PC-3 (cell line): ENCODE data around the gene NBDY. TPM values are rescaled to one million over a fixed set of nuclear protein-coding genes. Genes with fewer than 3 reads are reported as not detected.

ENCODE experiments used
- ATAC-seq: fragments of 200-7000 bp; cut with Tn5 transposase; 2 replicates; pipeline ENCODE4 v1.9.1; 2020; ENCODE audit warnings: mild to moderate bottlenecking, moderate library complexity
- BruUV-seq: library from RNA; stranded (reverse); fragments of 400-500 nt; replicated peaks from 2 replicates; lab custom pipeline; 2021; lab: Mats Ljungman, UMichigan
- CTCF ChIA-PET: fragments of 300-600 bp; sonication (Branson Sonifier 250); formaldehyde crosslinking; loops from one replicate; lab custom pipeline; 2022; ENCODE audit warnings: antibody characterized with exemption; lab: Charles Lee
- POLR2A ChIA-PET: fragments of 300-600 bp; sonication (Branson Sonifier 250); formaldehyde crosslinking; loops from one replicate; lab custom pipeline; 2022; ENCODE audit warnings: antibody characterized with exemption; ENCODE audit not compliant: unreplicated experiment; lab: Charles Lee
- DNase-seq: peaks from one replicate; pipeline ENCODE4 v3.0.0-alpha.2; 2015
- H2AFZ ChIP-seq: fragments of 300-600 bp; sonication (generic); 2 replicates; pipeline ENCODE4 v1.6.0; 2016; ENCODE audit warnings: antibody characterized with exemption, low read length
- H3F3A ChIP-seq: fragments of 300-600 bp; sonication (generic); one replicate; pipeline ENCODE4 v1.6.0; 2017; ENCODE audit warnings: antibody characterized with exemption, low read length, control low read depth, mild to moderate bottlenecking; ENCODE audit not compliant: unreplicated experiment
- H3K27ac ChIP-seq: fragments of 300-600 bp; sonication (generic); 2 replicates; pipeline ENCODE4 v1.5.1; 2016; ENCODE audit warnings: mild to moderate bottlenecking, low read length
- H3K27me3 ChIP-seq: fragments of 300-600 bp; sonication (generic); 2 replicates; pipeline ENCODE4 v1.6.1; 2016; ENCODE audit warnings: low read length, mixed read lengths
- H3K36me3 ChIP-seq: fragments of 300-600 bp; sonication (generic); 2 replicates; pipeline ENCODE4 v1.6.1; 2016; ENCODE audit warnings: low read depth, mixed run types, low read length, mixed read lengths
- H3K4me1 ChIP-seq: fragments of 300-600 bp; sonication (generic); 2 replicates; pipeline ENCODE4 v1.5.1; 2016; ENCODE audit warnings: low read length; ENCODE audit not compliant: insufficient read depth
- H3K4me2 ChIP-seq: fragments of 300-600 bp; sonication (generic); 2 replicates; pipeline ENCODE4 v1.6.0; 2016; ENCODE audit warnings: low read length
- H3K4me3 ChIP-seq: fragments of 300-600 bp; sonication (generic); 2 replicates; pipeline ENCODE4 v1.5.1; 2016; ENCODE audit warnings: mild to moderate bottlenecking, low read length, mixed read lengths
- H3K79me2 ChIP-seq: fragments of 300-600 bp; sonication (generic); 2 replicates; pipeline ENCODE4 v1.6.1; 2017; ENCODE audit warnings: low read length, mixed read lengths
- H3K9ac ChIP-seq: fragments of 300-600 bp; sonication (generic); 2 replicates; pipeline ENCODE4 v1.6.0; 2016; ENCODE audit warnings: mild to moderate bottlenecking, low read length
- H3K9me2 ChIP-seq: fragments of 300-600 bp; sonication (generic); replicated peaks from 2 replicates; pipeline ENCODE4 v1.6.1; 2016; ENCODE audit warnings: mixed run types, low read length, mixed read lengths
- H3K9me3 ChIP-seq: fragments of 300-600 bp; sonication (generic); 2 replicates; pipeline ENCODE4 v1.6.1; 2016; ENCODE audit warnings: low read length, mixed read lengths
- H4K20me1 ChIP-seq: fragments of 300-600 bp; sonication (generic); 2 replicates; pipeline ENCODE4 v1.6.1; 2016; ENCODE audit warnings: low read length, mixed read lengths
- CTCF ChIP-seq: fragments of 300-600 bp; sonication (generic); conservative IDR thresholded peaks from 2 replicates; pipeline ENCODE4 v1.5.1; 2017; ENCODE audit warnings: antibody characterized with exemption, low read depth, mild to moderate bottlenecking, low read length
- EZH2 ChIP-seq: fragments of 300-600 bp; sonication (generic); IDR thresholded peaks from one replicate; pipeline ENCODE4 v1.6.1; 2017; ENCODE audit warnings: antibody characterized with exemption, mild to moderate bottlenecking, low read length; ENCODE audit not compliant: unreplicated experiment
- EZH2phosphoT487 ChIP-seq: fragments of 300-600 bp; sonication (generic); IDR thresholded peaks from 2 replicates; pipeline ENCODE4 v1.6.1; 2018; ENCODE audit warnings: mild to moderate bottlenecking, antibody characterized with exemption, low read length, borderline replicate concordance
- intact Hi-C: fragments of 100-400 bp; cut with micrococcal nuclease; formaldehyde crosslinking; loops from 2 replicates; pipeline ENCODE4 v1.9.0; 2023
- total RNA-seq: library from RNA; depleted of rRNA; stranded (reverse); fragments of >200 nt; gene quantifications from 2 replicates; pipeline ENCODE4 v1.2.3, GENCODE V29; 2014; rRNA removed

The NBDY gene
- total RNA-seq, 1 experiment from 2014 or later, result 13.6 TPM

- Histone ChIP-seq H2AFZ (no peak overlapping the region), H3K9ac (no peak overlapping the region), H3K4me2 (no peak overlapping the region), H3K4me3 (no peak overlapping the region), H3F3A (no peaks in the 10 kb centered on the region), H3K79me2 (no peaks in the 10 kb centered on the region), H3K9me3 (no peaks in the 10 kb centered on the region), H3K27ac (no peak overlapping the region), H3K4me1 (no peaks in the 10 kb centered on the region), H4K20me1 (no peaks in the 10 kb centered on the region), H3K27me3 (no peaks in the 10 kb centered on the region), H3K9me2 (no peaks in the 10 kb centered on the region), H3K36me3 (no peaks in the 10 kb centered on the region)
- BruUV-seq, result no TSS peak
- ATAC-seq (no peak), DNase-seq (no peak)
- POLR2A ChIA-PET, result no interaction called here
- TF ChIP-seq EZH2phosphoT487, result no peak
- TF ChIP-seq CTCF, result no peak
- TF ChIP-seq EZH2, result no peak
- intact Hi-C loops, result no loop called here
- CTCF ChIA-PET, result no interaction called here
Observed at GRCh38 chrX:56853436-56853835, 124.4 kb downstream of the NBDY start.

- ATAC-seq (no peak), DNase-seq (no peak)
- no peaks in the 10 kb centered on the region for H3K79me2 ChIP-seq
- H3K27ac ChIP-seq, result no peak overlapping the region
- POLR2A ChIA-PET, result no interaction called here
- CTCF ChIA-PET, result no interaction called here
- H3K9me3 ChIP-seq, result no peaks in the 10 kb centered on the region
- H3K4me3 ChIP-seq, result no peak overlapping the region
- H3K27me3 ChIP-seq, result no peaks in the 10 kb centered on the region
- BruUV-seq, result no TSS peak
- intact Hi-C loops, result no loop called here
- no peaks in the 10 kb centered on the region for H3K9me2 ChIP-seq
- no peaks in the 10 kb centered on the region for H3F3A ChIP-seq
- no peak overlapping the region for H3K9ac ChIP-seq
- H3K36me3 ChIP-seq, result no peaks in the 10 kb centered on the region
- no peaks in the 10 kb centered on the region for H4K20me1 ChIP-seq
- H3K4me2 ChIP-seq, result no peak overlapping the region
- TF ChIP-seq CTCF, result no peak
- TF ChIP-seq EZH2, result no peak
- TF ChIP-seq EZH2phosphoT487, result no peak
- no peaks in the 10 kb centered on the region for H3K4me1 ChIP-seq
- H2AFZ ChIP-seq, result no peak overlapping the region
Observed at GRCh38 chrX:56857042-56857441, 128.0 kb downstream of the NBDY start.

DNA sequence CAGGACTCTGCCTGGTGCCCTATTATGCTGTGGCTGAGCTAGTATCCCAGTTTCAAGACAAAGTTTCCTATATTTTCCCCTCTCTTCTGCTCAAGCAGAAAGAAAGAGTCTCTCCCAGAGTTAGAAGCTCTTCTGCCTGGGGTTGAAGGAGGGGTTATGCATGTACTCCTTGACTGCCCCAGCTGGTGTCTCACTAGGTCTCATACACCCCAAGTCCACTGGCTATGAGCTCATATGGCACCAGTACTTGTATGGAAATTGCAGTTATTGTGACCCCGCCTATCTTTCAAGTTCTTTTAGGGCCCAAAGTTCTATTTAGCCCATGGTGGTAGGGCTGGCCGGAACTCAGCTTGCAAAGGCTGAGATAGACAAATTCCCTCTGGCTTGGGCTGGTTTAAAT, 131.8 kb downstream of the NBDY start:
- H3K9ac ChIP-seq, result no peak overlapping the region
- no peak overlapping the region for H3K4me3 ChIP-seq
- H3K27ac ChIP-seq, result no peak overlapping the region
- no peaks in the 10 kb centered on the region for H3K79me2 ChIP-seq
- H2AFZ ChIP-seq, result no peak overlapping the region
- H3K36me3 ChIP-seq, result no peaks in the 10 kb centered on the region
- no TSS peak for BruUV-seq
- ATAC-seq (no peak), DNase-seq (no peak)
- H3K4me2 ChIP-seq, result no peak overlapping the region
- no peaks in the 10 kb centered on the region for H3K9me3 ChIP-seq
- H3F3A ChIP-seq, result no peaks in the 10 kb centered on the region
- CTCF ChIA-PET, result no interaction called here
- no peaks in the 10 kb centered on the region for H3K9me2 ChIP-seq
- H3K4me1 ChIP-seq, result no peaks in the 10 kb centered on the region
- TF ChIP-seq EZH2, result no peak
- TF ChIP-seq CTCF, result no peak
- no peak for TF ChIP-seq EZH2phosphoT487
- no peaks in the 10 kb centered on the region for H4K20me1 ChIP-seq
- no peaks in the 10 kb centered on the region for H3K27me3 ChIP-seq
- intact Hi-C loops, result no loop called here
- POLR2A ChIA-PET, result no interaction called here

Other genes starting within 250 kb of the NBDY start
- 9.7 and 16.6 TPM in 2 replicates for gene UBQLN2, start 165.6 kb upstream of the NBDY start, total RNA-seq